Ovary (tissue), 3 donors: ENCODE results near the gene MAP7.

Experiments
- CTCF ChIP-seq, 3 donors: fragments of 450-650 bp in 2 of 3; fragments of 200-600 bp in 1 of 3; IDR thresholded peaks; one replicate each; pipeline versions ENCODE4 v1.5.1 to v1.8.0; 2016 to 2022; ENCODE audit warnings: antibody characterized with exemption in 3 of 3, mild to moderate bottlenecking in 1 of 3
- POLR2A ChIP-seq: fragments of 450-650 bp; IDR thresholded peaks from one replicate; pipeline ENCODE4 v1.6.1; 2017; ENCODE audit warnings: antibody characterized with exemption, mild to moderate bottlenecking, moderate library complexity
- donor health status: DM: no; HTN: no; CAD: no.

DNA sequence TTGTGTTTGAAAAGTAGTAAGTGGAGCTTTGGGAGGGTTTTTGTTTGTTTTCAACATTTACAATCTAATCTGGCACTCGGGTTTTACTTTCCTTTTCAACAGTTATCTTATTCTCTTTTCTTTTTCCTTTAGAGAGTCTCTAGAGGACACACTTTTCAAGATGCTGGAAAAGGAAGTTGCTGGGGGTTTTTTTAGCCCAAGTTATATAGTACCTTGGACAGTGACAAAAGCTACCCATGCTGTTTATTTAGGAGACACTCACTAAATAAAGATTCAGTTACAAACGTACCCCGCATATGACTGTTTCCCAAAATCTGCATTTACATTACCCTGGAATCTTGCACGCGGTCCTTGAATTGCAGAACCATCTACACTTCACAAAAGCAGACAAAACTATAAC, 78.8 kb downstream of the MAP7 start:
- TF ChIP-seq POLR2A (no peak), CTCF (IDR thresholded peaks at IDR 0.05) (no peak)
